ENCODE measurements around the gene PRKCE. TPM values are rescaled to one million over a fixed set of nuclear protein-coding genes. Genes with fewer than 3 reads are reported as not detected.

PRKCE gene
- polyA plus RNA-seq, 1 of the 3 experiments (the other 2 are of a cell fraction), result 16.3 TPM

DNA sequence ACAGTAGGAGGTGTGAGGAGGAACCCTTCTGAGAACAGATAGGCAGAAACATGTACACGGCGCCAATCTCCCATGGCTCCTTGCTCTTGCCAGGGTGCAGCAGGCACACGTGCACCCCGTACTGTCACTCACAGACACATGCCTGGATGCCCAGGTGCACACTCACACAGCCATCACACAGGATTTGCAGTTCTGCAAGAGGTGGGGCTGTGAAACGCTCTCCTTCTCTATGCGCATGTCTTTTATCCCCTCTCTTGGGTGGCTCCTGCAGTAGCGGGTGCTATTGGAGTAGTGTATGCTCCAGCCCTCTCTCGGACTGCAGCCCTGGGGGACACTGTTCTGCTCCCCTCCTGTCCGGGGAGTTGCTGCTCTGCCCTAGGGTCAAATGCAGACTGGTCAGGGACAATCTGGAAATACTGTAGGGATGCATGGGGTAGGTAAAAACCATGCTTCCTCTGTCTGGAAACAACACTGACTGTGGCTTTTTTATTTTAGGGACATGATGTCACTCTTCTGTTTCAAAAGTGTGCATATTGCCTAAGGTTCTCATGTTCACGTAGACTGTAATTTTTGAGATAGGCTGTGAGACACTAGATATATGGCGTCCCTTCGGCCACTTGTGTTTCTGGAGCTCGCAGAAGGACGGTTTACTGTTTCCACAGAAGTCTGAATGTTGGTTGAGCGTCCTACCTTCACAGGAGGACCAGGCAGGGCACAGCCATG lies 118.5 kb downstream of the PRKCE start:
- no peak overlapping the region for H3K9ac ChIP-seq
- TF ChIP-seq USF2 (IDR thresholded peaks at IDR 0.05; ENCODE audit: borderline replicate concordance, low read depth, low read length) (no peak), ELF1 (IDR thresholded peaks at IDR 0.05) (no peak), CTCF (IDR thresholded peaks at IDR 0.05) (no peak), FOSL2 (IDR thresholded peaks at IDR 0.05; ENCODE audit: borderline replicate concordance, low read depth) (no peak), NFIC (IDR thresholded peaks at IDR 0.05; ENCODE audit: borderline replicate concordance) (no peak), MEF2A (IDR thresholded peaks at IDR 0.05; ENCODE audit: borderline replicate concordance, low read depth) (no peak), JUND (IDR thresholded peaks at IDR 0.05) (no peak), SMC3 (IDR thresholded peaks at IDR 0.05; ENCODE audit: low read depth, low read length) (no peak), TAF1 (IDR thresholded peaks at IDR 0.05; ENCODE audit: borderline replicate concordance, low read depth, low read length) (no peak)

GRCh38 chr2:45770811-45771210 lies 119.3 kb downstream of the PRKCE start:
- Histone ChIP-seq H3K36me3 (replicated peaks in 1 of 2; ENCODE audit: control insufficient read depth in 1 of 2, insufficient read depth in 2 of 2, low read length in 1 of 2) (no peaks in the 10 kb centered on the region), H3K4me2 (no peak overlapping the region), H3K79me2 (ENCODE audit: insufficient read depth) (no peaks in the 10 kb centered on the region), H3F3A (replicated peaks; ENCODE audit: insufficient read depth) (no peaks in the 10 kb centered on the region), H3K9ac (no peak overlapping the region), H4K20me1 (ENCODE audit: insufficient read depth) (no peaks in the 10 kb centered on the region), H3K4me1 (ENCODE audit: control insufficient read depth in 1 of 2, insufficient read depth in 2 of 2, low read depth in 1 of 2, low read length in 1 of 2) (peaks cover 0 to 55% of the 10 kb centered on the region in 2 experiments; a peak in 2 of 4 replicates), H3K9me3 (no peaks in the 10 kb centered on the region), H2AFZ (ENCODE audit: low read depth) (no peak overlapping the region), H3K27me3 (ENCODE audit: insufficient read depth) (no peaks in the 10 kb centered on the region), H3K9me2 (no peaks in the 10 kb centered on the region), H3K4me3 (ENCODE audit: low read depth in 2 of 2, low read length in 1 of 2) (no peak overlapping the region), H3K27ac (ENCODE audit: low read depth in 2 of 2, low read length in 1 of 2) (no peak overlapping the region; a peak in 1 of 4 replicates)
- TF ChIP-seq JUND (IDR thresholded peaks at IDR 0.05) (no peak), POLR2AphosphoS5 (IDR thresholded peaks at IDR 0.05; ENCODE audit: low read depth, low read length) (no peak), SMC3 (IDR thresholded peaks at IDR 0.05; ENCODE audit: low read depth, low read length) (no peak)
- ChIA-PET POLR2A (interaction anchor here (0.6 to 0.9 kb wide), 2 partner anchors 11 to 796 kb away, joined by 3 read pairs; no protein-coding TSS in a partner anchor), CTCF (interaction anchor here (0.6 to 3.5 kb wide), 21 partner anchors 9 to 223 kb away, joined by 3 to 12 read pairs (median 4); partner anchors contain the start of gene PRKCE)
- DNase-seq, result no peak
- WGBS (ENCODE audit: low lambda C conversion rate), result 94% methylated on average over 1 of the region's 1 CpG

More for the DNA sequence above, 118.5 kb downstream of the PRKCE start:
- Histone ChIP-seq H3F3A (replicated peaks; ENCODE audit: insufficient read depth) (no peaks in the 10 kb centered on the region), H3K4me2 (no peak overlapping the region), H3K9me3 (no peaks in the 10 kb centered on the region), H4K20me1 (ENCODE audit: insufficient read depth) (no peaks in the 10 kb centered on the region), H3K27me3 (ENCODE audit: insufficient read depth) (no peaks in the 10 kb centered on the region), H3K79me2 (ENCODE audit: insufficient read depth) (no peaks in the 10 kb centered on the region), H3K27ac (ENCODE audit: low read depth in 2 of 2, low read length in 1 of 2) (no peak overlapping the region), H2AFZ (ENCODE audit: low read depth) (no peak overlapping the region), H3K4me1 (ENCODE audit: control insufficient read depth in 1 of 2, insufficient read depth in 2 of 2, low read depth in 1 of 2, low read length in 1 of 2) (peaks cover 0 to 63% of the 10 kb centered on the region in 2 experiments; a peak in 2 of 4 replicates), H3K36me3 (replicated peaks in 1 of 2; ENCODE audit: control insufficient read depth in 1 of 2, insufficient read depth in 2 of 2, low read length in 1 of 2) (no peaks in the 10 kb centered on the region), H3K4me3 (ENCODE audit: low read depth in 2 of 2, low read length in 1 of 2) (no peak overlapping the region), H3K9me2 (no peaks in the 10 kb centered on the region)
- WGBS (ENCODE audit: low lambda C conversion rate), result 86% methylated on average over 15 of the region's 15 CpGs
- CTCF ChIA-PET, result interaction anchor here (0.6 to 3.5 kb wide), 16 partner anchors 10 to 223 kb away, joined by 3 to 12 read pairs (median 4); partner anchors contain the start of gene PRKCE
- POLR2A ChIA-PET, result interaction anchor here (0.6 to 0.9 kb wide), 2 partner anchors 10 to 796 kb away, joined by 3 read pairs; no protein-coding TSS in a partner anchor
- DNase-seq, result no peak

All from SK-N-SH (cell line).